H1 (cell line): ENCODE measurements around the gene AKR7A3.

Source experiments
- CEBPB ChIP-seq: IDR thresholded peaks from 2 replicates; pipeline ENCODE4 v1.6.1; 2012; ENCODE audit warnings: low read depth, low read length
- CTCF ChIP-seq, 3 experiments: IDR thresholded peaks; 1 replicate in 2 of 3; 2 replicates in 1 of 3; pipeline versions ENCODE4 v1.5.1 to v1.6.1; 2011; ENCODE audit warnings: low read length in 3 of 3, mild to moderate bottlenecking in 3 of 3, inconsistent platforms in 2 of 3, low read depth in 1 of 3, moderate library complexity in 1 of 3; ENCODE audit not compliant: insufficient read depth in 1 of 3; ENCODE audit errors: control extremely low read depth in 1 of 3
- KDM5A ChIP-seq: fragments of 200-600 bp; IDR thresholded peaks from 2 replicates; pipeline ENCODE4 v1.7.1; 2012; ENCODE audit warnings: mild to moderate bottlenecking, low read length, inconsistent platforms, mixed read lengths
- MAFK ChIP-seq: IDR thresholded peaks from 2 replicates; pipeline ENCODE4 v1.6.1; 2012; ENCODE audit warnings: low read depth, mild to moderate bottlenecking, improper control_type of control experiment, low read length
- PHF8 ChIP-seq: fragments of 200-600 bp; sonication (generic); conservative IDR thresholded peaks from 2 replicates; pipeline ENCODE4 v1.7.1; 2012; ENCODE audit warnings: low read depth, mild to moderate bottlenecking, inconsistent platforms, low read length, moderate library complexity
- POLR2AphosphoS5 ChIP-seq: IDR thresholded peaks from 2 replicates; pipeline ENCODE4 v1.6.1; 2011; ENCODE audit warnings: low read depth, low read length
- RFX5 ChIP-seq: IDR thresholded peaks from 2 replicates; pipeline ENCODE4 v1.6.1; 2011; ENCODE audit warnings: low read depth, low read length, improper control_type of control experiment, borderline replicate concordance

- TF ChIP-seq POLR2AphosphoS5 (peak; percentile 53; the same call in 1 of the 2 replicates), CTCF (IDR thresholded peaks at IDR 0.05; ENCODE audit: control extremely low read depth in 1 of 3, insufficient read depth in 1 of 3, low read depth in 1 of 3, low read length in 3 of 3) (no peak), CEBPB (no peak), PHF8 (no peak), KDM5A (no peak), MAFK (no peak), RFX5 (no peak)
Measured at GRCh38 chr1:19254416-19254815, 34.2 kb downstream of the AKR7A3 start.
